Right atrium auricular region (tissue), 2 donors: ENCODE data around the gene REEP1. TPM values are rescaled to one million over a fixed set of nuclear protein-coding genes. Genes with fewer than 3 reads are reported as not detected.

ENCODE experiments used
- DNase-seq: peaks from one replicate; pipeline ENCODE4 v3.0.0-alpha.2; 2019; ENCODE audit warnings: low spot score
- H3K27ac ChIP-seq, 2 donors: fragments of 200-600 bp; sonication (generic); 1 replicate in 1 of 2; 2 replicates in 1 of 2; pipeline ENCODE4 v1.5.1; 2016 to 2019
- H3K27me3 ChIP-seq, 2 donors: fragments of 200-600 bp; sonication (generic); one replicate each; pipeline versions ENCODE4 v1.5.1 to v1.6.0; 2017 to 2019
- H3K36me3 ChIP-seq: fragments of 200-600 bp; sonication (generic); one replicate; pipeline ENCODE4 v1.5.1; 2016
- H3K4me1 ChIP-seq, 2 donors: fragments of 200-600 bp; sonication (generic); one replicate each; pipeline versions ENCODE4 v1.5.1 to v1.6.0; 2017 to 2019
- H3K4me3 ChIP-seq, 2 donors: fragments of 200-600 bp; sonication (generic); 1 replicate in 1 of 2; 2 replicates in 1 of 2; pipeline ENCODE4 v1.5.1; 2017 to 2019; ENCODE audit warnings: mild to moderate bottlenecking in 1 of 2, moderate library complexity in 1 of 2
- H3K9me3 ChIP-seq, 2 donors: fragments of 200-600 bp; sonication (generic); one replicate each; pipeline ENCODE4 v1.5.1; 2019
- CTCF ChIP-seq, 2 donors: fragments of 200-600 bp; sonication (generic); IDR thresholded peaks; one replicate each; pipeline ENCODE4 v1.5.1; 2019; ENCODE audit warnings: antibody characterized with exemption in 2 of 2
- total RNA-seq, 2 donors: library from RNA; depleted of rRNA; stranded (reverse); fragments of >200 nt; gene quantifications; one replicate each; pipeline ENCODE4 v1.1.0, GENCODE V29; 2016

The REEP1 gene
- total RNA-seq, 2 donors from 2014 or later, result 29.4 to 34.2 TPM

- no peak for DNase-seq
- Histone ChIP-seq H3K4me3 (peak overlapping the region; percentile 94 to 97), H3K27ac (peak overlapping the region; percentile 100), H3K27me3 (no peaks in the 10 kb centered on the region), H3K36me3 (no peaks in the 10 kb centered on the region), H3K9me3 (no peaks in the 10 kb centered on the region), H3K4me1 (peaks cover 0 to 62% of the 10 kb centered on the region in 2 donors)
- no peak for TF ChIP-seq CTCF (IDR thresholded peaks at IDR 0.05)
Measured at GRCh38 chr2:86195808-86196387, 141.5 kb downstream of the REEP1 start.

- Histone ChIP-seq H3K27me3 (no peaks in the 10 kb centered on the region), H3K36me3 (no peaks in the 10 kb centered on the region), H3K4me1 (peaks cover 0 to 58% of the 10 kb centered on the region in 2 donors), H3K4me3 (peak within 1 kb of the TSS; percentile 94 to 97), H3K9me3 (no peaks in the 10 kb centered on the region), H3K27ac (peak within 1 kb of the TSS; percentile 100)
- TF ChIP-seq CTCF (IDR thresholded peaks at IDR 0.05), result peak in 1 of 2 donors; percentile 14
- peak; percentile 99 for DNase-seq
Measured at GRCh38 chr2:86195055-86195807, 142.2 kb downstream of the REEP1 start, which contains the start of gene IMMT. IMMT (minus strand) TSS chr2:86195462; CDS start chr2:86195382, 80 bp downstream.

- DNase-seq, result no peak
- Histone ChIP-seq H3K36me3 (peaks cover 3% of the 10 kb centered on the region), H3K4me1 (peaks cover 0 to 58% of the 10 kb centered on the region in 2 donors), H3K9me3 (no peaks in the 10 kb centered on the region), H3K27me3 (no peaks in the 10 kb centered on the region), H3K4me3 (peak overlapping the region; percentile 94 to 97), H3K27ac (peak overlapping the region; percentile 100)
- TF ChIP-seq CTCF (IDR thresholded peaks at IDR 0.05), result no peak
Measured at GRCh38 chr2:86194751-86195054, 142.7 kb downstream of the REEP1 start.

- no peak for TF ChIP-seq CTCF (IDR thresholded peaks at IDR 0.05)
Measured at GRCh38 chr2:86193901-86194567, 143.4 kb downstream of the REEP1 start.

GRCh38 chr2:86189782-86190416, 147.5 kb downstream of the REEP1 start:
- H3K27ac ChIP-seq, result no peak overlapping the region
- no peak for DNase-seq

More at GRCh38 chr2:86193901-86194567, 143.4 kb downstream of the REEP1 start:
- Histone ChIP-seq H3K4me3 (peak overlapping the region; percentile 94 to 97), H3K27me3 (no peaks in the 10 kb centered on the region), H3K4me1 (peaks cover 0 to 63% of the 10 kb centered on the region in 2 donors), H3K27ac (peak overlapping the region; percentile 100), H3K36me3 (peaks cover 4% of the 10 kb centered on the region), H3K9me3 (no peaks in the 10 kb centered on the region)
- DNase-seq, result no peak

More at GRCh38 chr2:86189782-86190416, 147.5 kb downstream of the REEP1 start:
- no peak overlapping the region for H3K4me3 ChIP-seq
- no peaks in the 10 kb centered on the region for H3K9me3 ChIP-seq
- TF ChIP-seq CTCF (IDR thresholded peaks at IDR 0.05), result no peak
- peaks cover 4% of the 10 kb centered on the region for H3K36me3 ChIP-seq
- H3K4me1 ChIP-seq, result peaks cover 0 to 76% of the 10 kb centered on the region in 2 donors
- no peaks in the 10 kb centered on the region for H3K27me3 ChIP-seq
